ENCODE data around the gene ACADL. TPM values are rescaled to one million over a fixed set of nuclear protein-coding genes. Genes with fewer than 3 reads are reported as not detected.
A peak's percentile ranks its signal among the peaks of the same experiment; 100 is the strongest.

Gene ACADL
- total and polyA plus RNA-seq, 3 experiments from 2014 or later = not detected

DNA sequence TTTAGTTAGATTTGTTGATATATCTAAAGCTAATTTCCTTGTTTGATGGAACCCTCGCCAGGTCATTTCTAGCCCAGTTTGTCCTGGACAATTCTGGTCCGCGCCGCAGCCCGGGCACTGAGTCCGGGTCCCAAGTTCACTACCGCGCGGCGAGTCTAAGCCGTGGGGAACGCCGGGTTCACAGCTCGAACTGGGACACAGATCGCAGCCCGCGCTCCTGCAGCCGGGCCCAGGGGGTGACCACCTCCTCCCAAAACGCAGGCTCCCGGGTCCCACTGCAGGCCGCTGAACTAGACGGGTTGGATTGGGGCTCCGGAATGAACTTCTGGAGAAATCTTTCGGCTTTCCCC lies 681 bp downstream of the ACADL start:
- no peak for DNase-seq
- Histone ChIP-seq H3K27ac (ENCODE audit: low read depth, low read length) (no peak overlapping the region), H3K36me3 (ENCODE audit: insufficient read depth, low read length) (no peaks in the 10 kb centered on the region), H3K4me3 (ENCODE audit: low read length) (no peak overlapping the region), H3K4me1 (ENCODE audit: insufficient read depth, low read length) (no peaks in the 10 kb centered on the region), H3K27me3 (ENCODE audit: insufficient read depth, low read length, poor library complexity, severe bottlenecking) (peaks cover 8% of the 10 kb centered on the region), H3K9me3 (ENCODE audit: low read length) (no peaks in the 10 kb centered on the region)
- H3K4me3 Mint-ChIP-seq = peak overlapping the region in 1 of 7 donors; percentile 40
- peaks cover 6 to 10% (median 7%) of the 10 kb centered on the region in 3 donors for H3K4me1 Mint-ChIP-seq
- ChIA-PET CTCF (no interaction called here), POLR2A (no interaction called here)
- peaks cover 0 to 3% (median 0%) of the 10 kb centered on the region in 3 donors for H3K36me3 Mint-ChIP-seq
- H3K27ac Mint-ChIP-seq = peak overlapping the region in 1 of 8 donors; percentile 16
- H3K27me3 Mint-ChIP-seq = peaks cover 30 to 77% of the 10 kb centered on the region in 2 donors
- no peaks in the 10 kb centered on the region for H3K9me3 Mint-ChIP-seq

DNA sequence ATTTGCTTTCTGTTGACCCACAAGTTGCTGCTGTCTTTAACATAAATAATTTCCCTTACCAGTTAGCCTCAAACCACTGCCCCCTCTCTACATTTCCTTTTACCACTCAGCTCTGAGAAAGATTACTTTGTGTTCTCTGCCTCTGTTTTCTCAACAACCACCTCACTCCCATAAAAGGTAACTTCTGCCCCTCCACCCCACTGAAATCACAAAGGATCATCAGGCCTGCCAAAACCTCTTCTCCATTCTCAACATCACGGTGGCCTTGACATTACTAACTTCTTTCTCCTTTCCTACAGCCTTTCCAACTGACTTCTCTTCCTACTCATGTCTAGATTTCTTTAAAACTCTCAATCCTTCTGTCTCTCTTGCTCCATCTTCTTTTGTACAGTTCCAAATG lies 10.1 kb downstream of the ACADL start:
- H3K4me3 ChIP-seq (ENCODE audit: low read length) = no peak overlapping the region
- Mint-ChIP-seq H3K4me1 (no peaks in the 10 kb centered on the region), H3K9me3 (no peaks in the 10 kb centered on the region), H3K4me3 (no peak overlapping the region), H3K27ac (no peak overlapping the region), H3K36me3 (no peaks in the 10 kb centered on the region), H3K27me3 (peaks cover 3 to 8% of the 10 kb centered on the region in 2 donors)
- no peak for DNase-seq
- H3K36me3 ChIP-seq (ENCODE audit: insufficient read depth, low read length) = no peaks in the 10 kb centered on the region
- H3K4me1 ChIP-seq (ENCODE audit: insufficient read depth, low read length) = no peaks in the 10 kb centered on the region
- no peaks in the 10 kb centered on the region for H3K27me3 ChIP-seq (ENCODE audit: insufficient read depth, low read length, poor library complexity, severe bottlenecking)
- CTCF ChIA-PET = no interaction called here
- H3K27ac ChIP-seq (ENCODE audit: low read depth, low read length) = no peak overlapping the region
- H3K9me3 ChIP-seq (ENCODE audit: low read length) = no peaks in the 10 kb centered on the region
- POLR2A ChIA-PET = no interaction called here

DNA sequence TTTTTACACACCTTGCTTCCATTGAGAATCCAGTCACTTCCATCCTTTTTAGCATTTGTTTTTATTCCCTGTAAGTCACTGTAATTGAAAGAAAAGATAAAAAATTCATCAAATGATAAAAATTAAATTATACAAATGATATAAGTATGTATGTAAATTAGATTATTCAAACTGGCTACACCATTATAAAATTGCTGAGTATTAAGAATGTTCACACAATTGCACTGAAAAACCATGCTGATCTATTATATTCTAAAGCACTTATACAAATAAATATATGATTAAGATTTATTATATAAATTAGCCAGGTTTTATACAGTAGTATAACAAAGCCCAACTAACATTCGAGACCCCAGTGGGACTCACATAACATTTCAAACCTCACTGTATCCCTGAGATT lies 15.1 kb downstream of the ACADL start:
- ChIA-PET CTCF (interaction anchor here (1.6 kb wide), 1 partner anchor 11 kb away, joined by 5 read pairs; no protein-coding TSS in a partner anchor), POLR2A (no interaction called here)
- no peak for DNase-seq
- Mint-ChIP-seq H3K4me3 (no peak overlapping the region), H3K27me3 (peaks cover 8 to 23% of the 10 kb centered on the region in 2 donors), H3K27ac (no peak overlapping the region), H3K9me3 (no peaks in the 10 kb centered on the region), H3K36me3 (no peaks in the 10 kb centered on the region), H3K4me1 (no peaks in the 10 kb centered on the region)
- Histone ChIP-seq H3K9me3 (ENCODE audit: low read length) (no peaks in the 10 kb centered on the region), H3K4me3 (ENCODE audit: low read length) (no peak overlapping the region), H3K27ac (ENCODE audit: low read depth, low read length) (no peak overlapping the region), H3K4me1 (ENCODE audit: insufficient read depth, low read length) (no peaks in the 10 kb centered on the region), H3K27me3 (ENCODE audit: insufficient read depth, low read length, poor library complexity, severe bottlenecking) (no peaks in the 10 kb centered on the region), H3K36me3 (ENCODE audit: insufficient read depth, low read length) (no peaks in the 10 kb centered on the region)

DNA sequence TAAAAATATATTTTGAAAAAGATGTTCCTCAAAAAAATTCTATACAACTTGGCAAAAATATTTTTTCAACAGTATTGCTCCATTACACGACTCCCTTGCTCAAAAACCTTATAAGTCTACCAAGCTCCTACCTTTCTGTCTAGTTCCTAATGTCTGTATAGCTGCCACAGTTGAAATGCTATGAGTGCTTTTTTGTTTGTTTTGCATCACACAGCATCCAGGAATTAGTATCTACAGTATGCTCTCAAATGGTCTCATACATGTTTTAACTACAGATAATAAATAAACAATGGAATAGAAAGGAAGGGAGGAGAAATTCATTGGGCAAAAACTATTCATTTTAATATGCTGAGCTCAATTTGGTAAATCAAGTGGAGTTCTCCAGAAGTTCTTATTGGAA lies 17.3 kb downstream of the ACADL start:
- no peak overlapping the region for H3K27ac Mint-ChIP-seq
- DNase-seq = no peak
- no peak overlapping the region for H3K4me3 Mint-ChIP-seq
- Histone ChIP-seq H3K4me3 (ENCODE audit: low read length) (no peak overlapping the region), H3K27me3 (ENCODE audit: insufficient read depth, low read length, poor library complexity, severe bottlenecking) (no peaks in the 10 kb centered on the region), H3K27ac (ENCODE audit: low read depth, low read length) (no peak overlapping the region), H3K9me3 (ENCODE audit: low read length) (no peaks in the 10 kb centered on the region), H3K36me3 (ENCODE audit: insufficient read depth, low read length) (no peaks in the 10 kb centered on the region), H3K4me1 (ENCODE audit: insufficient read depth, low read length) (no peaks in the 10 kb centered on the region)
- peaks cover 8 to 25% of the 10 kb centered on the region in 2 donors for H3K27me3 Mint-ChIP-seq
- ChIA-PET CTCF (no interaction called here), POLR2A (no interaction called here)
- H3K36me3 Mint-ChIP-seq = no peaks in the 10 kb centered on the region
- no peaks in the 10 kb centered on the region for H3K9me3 Mint-ChIP-seq
- no peaks in the 10 kb centered on the region for H3K4me1 Mint-ChIP-seq

DNA sequence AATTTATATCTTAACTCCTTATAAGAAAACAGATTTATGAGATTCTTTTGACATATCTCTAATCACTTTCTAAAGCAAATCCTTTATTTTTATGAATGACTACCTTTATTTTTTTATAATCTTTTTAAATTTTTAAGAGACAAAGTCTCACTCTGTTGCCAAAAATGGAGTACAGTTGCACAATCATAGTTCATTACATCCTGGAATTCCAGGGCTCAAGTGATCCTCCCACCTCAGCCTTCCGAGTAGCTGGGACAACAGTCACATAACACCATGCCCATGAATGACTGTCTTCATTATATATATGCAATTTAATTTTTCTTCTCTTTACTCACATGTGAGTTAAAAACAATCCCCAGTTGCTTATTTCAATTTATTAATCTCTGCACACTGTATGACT lies 21.7 kb downstream of the ACADL start:
- no peak overlapping the region for H3K4me3 Mint-ChIP-seq
- Histone ChIP-seq H3K4me3 (ENCODE audit: low read length) (no peak overlapping the region), H3K27me3 (ENCODE audit: insufficient read depth, low read length, poor library complexity, severe bottlenecking) (no peaks in the 10 kb centered on the region), H3K36me3 (ENCODE audit: insufficient read depth, low read length) (no peaks in the 10 kb centered on the region), H3K9me3 (ENCODE audit: low read length) (no peaks in the 10 kb centered on the region), H3K4me1 (ENCODE audit: insufficient read depth, low read length) (no peaks in the 10 kb centered on the region), H3K27ac (ENCODE audit: low read depth, low read length) (no peak overlapping the region)
- H3K9me3 Mint-ChIP-seq = no peaks in the 10 kb centered on the region
- CTCF ChIA-PET = no interaction called here
- peaks cover 8 to 28% of the 10 kb centered on the region in 2 donors for H3K27me3 Mint-ChIP-seq
- H3K27ac Mint-ChIP-seq = peak overlapping the region in 1 of 8 donors; percentile 42
- DNase-seq = no peak
- H3K4me1 Mint-ChIP-seq = no peaks in the 10 kb centered on the region
- POLR2A ChIA-PET = no interaction called here
- H3K36me3 Mint-ChIP-seq = no peaks in the 10 kb centered on the region

DNA sequence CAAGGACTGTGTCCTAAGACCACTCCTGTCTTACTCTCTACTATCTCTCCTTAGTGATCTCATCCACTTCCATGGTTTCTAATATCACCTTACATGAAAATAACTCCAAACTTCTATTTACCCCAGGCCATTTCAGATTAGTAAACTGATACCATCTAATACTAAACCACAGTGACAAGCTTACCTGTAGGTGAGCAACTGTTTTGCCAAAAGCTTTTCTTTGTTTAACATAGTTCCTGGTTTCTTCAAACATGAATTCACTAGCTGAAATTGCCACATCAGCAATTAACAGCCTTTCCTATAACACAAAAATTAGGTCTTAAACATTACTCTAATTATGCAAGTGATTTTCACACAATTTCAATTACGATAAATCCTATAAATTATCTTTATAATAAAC lies 22.1 kb downstream of the ACADL start:
- H3K36me3 Mint-ChIP-seq = no peaks in the 10 kb centered on the region
- H3K27ac Mint-ChIP-seq = no peak overlapping the region
- H3K9me3 Mint-ChIP-seq = no peaks in the 10 kb centered on the region
- H3K4me3 ChIP-seq (ENCODE audit: low read length) = no peak overlapping the region
- H3K27me3 Mint-ChIP-seq = peaks cover 8 to 28% of the 10 kb centered on the region in 2 donors
- no peak overlapping the region for H3K4me3 Mint-ChIP-seq
- ChIA-PET CTCF (no interaction called here), POLR2A (no interaction called here)
- no peak for DNase-seq
- H3K27me3 ChIP-seq (ENCODE audit: insufficient read depth, low read length, poor library complexity, severe bottlenecking) = no peaks in the 10 kb centered on the region
- no peaks in the 10 kb centered on the region for H3K36me3 ChIP-seq (ENCODE audit: insufficient read depth, low read length)
- H3K27ac ChIP-seq (ENCODE audit: low read depth, low read length) = no peak overlapping the region
- no peaks in the 10 kb centered on the region for H3K9me3 ChIP-seq (ENCODE audit: low read length)
- no peaks in the 10 kb centered on the region for H3K4me1 Mint-ChIP-seq
- H3K4me1 ChIP-seq (ENCODE audit: insufficient read depth, low read length) = no peaks in the 10 kb centered on the region

DNA sequence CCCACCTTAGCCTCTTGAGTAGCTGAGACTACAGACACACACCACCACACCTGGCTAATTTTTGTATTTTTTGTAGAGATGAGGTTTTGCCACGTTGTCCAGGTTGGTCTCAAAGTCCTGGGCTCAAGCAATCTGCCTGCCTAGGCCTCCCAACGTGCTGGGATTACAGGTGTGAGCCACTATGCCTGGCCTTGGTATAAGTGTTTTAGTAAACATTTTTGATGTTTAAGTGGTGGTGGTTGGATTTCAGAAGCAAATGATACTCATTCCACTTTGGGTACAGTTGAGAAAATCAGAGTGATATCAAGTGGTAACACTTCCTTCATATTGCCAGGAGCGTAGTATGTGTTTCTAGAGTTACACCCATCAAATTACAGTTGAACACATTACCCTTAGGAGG lies 25.4 kb downstream of the ACADL start:
- H3K27me3 Mint-ChIP-seq = peaks cover 5 to 17% of the 10 kb centered on the region in 2 donors
- H3K27ac Mint-ChIP-seq = no peak overlapping the region
- no peak for DNase-seq
- H3K9me3 ChIP-seq (ENCODE audit: low read length) = no peaks in the 10 kb centered on the region
- no peaks in the 10 kb centered on the region for H3K27me3 ChIP-seq (ENCODE audit: insufficient read depth, low read length, poor library complexity, severe bottlenecking)
- no peaks in the 10 kb centered on the region for H3K4me1 Mint-ChIP-seq
- no peak overlapping the region for H3K27ac ChIP-seq (ENCODE audit: low read depth, low read length)
- no peak overlapping the region for H3K4me3 ChIP-seq (ENCODE audit: low read length)
- H3K36me3 ChIP-seq (ENCODE audit: insufficient read depth, low read length) = no peaks in the 10 kb centered on the region
- H3K4me3 Mint-ChIP-seq = no peak overlapping the region
- ChIA-PET POLR2A (no interaction called here), CTCF (interaction anchor here (1.3 kb wide), 2 partner anchors 10 to 237 kb away, joined by 5 read pairs; no protein-coding TSS in a partner anchor)
- H3K4me1 ChIP-seq (ENCODE audit: insufficient read depth, low read length) = no peaks in the 10 kb centered on the region
- H3K9me3 Mint-ChIP-seq = no peaks in the 10 kb centered on the region
- no peaks in the 10 kb centered on the region for H3K36me3 Mint-ChIP-seq

DNA sequence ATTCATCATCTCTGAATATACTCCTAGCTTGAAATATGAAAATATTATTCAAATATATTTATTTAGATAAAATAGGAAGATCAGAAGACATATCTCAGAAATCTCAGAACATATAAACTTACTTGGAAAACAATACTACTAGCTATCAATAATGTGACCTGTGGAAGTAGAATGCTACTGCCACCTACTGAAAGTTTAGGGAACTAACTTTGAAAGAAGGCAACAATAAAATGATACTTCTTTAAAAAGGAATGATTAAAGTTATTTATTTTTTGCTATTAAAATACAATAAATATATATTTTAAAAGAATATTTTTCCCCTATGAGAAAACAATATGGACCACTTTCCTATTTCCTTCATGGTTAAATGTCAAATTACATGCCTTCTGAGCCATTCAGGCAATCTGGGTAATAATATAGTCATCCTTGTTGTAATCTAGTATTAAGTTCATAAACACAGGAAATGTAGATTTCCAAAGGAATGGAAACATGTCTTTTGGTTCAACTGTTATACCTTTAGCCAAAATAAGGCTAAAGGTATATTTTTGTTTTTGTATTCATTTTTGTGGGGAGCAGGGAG lies 26.0 kb downstream of the ACADL start:
- H3K36me3 Mint-ChIP-seq = no peaks in the 10 kb centered on the region
- CTCF ChIA-PET = interaction anchor here (0.7 to 2.1 kb wide), 9 partner anchors 11 to 238 kb away, joined by 3 to 20 read pairs (median 3); no protein-coding TSS in a partner anchor
- Histone ChIP-seq H3K27ac (ENCODE audit: low read depth, low read length) (no peak overlapping the region), H3K27me3 (ENCODE audit: insufficient read depth, low read length, poor library complexity, severe bottlenecking) (no peaks in the 10 kb centered on the region), H3K4me1 (ENCODE audit: insufficient read depth, low read length) (no peaks in the 10 kb centered on the region), H3K4me3 (ENCODE audit: low read length) (no peak overlapping the region), H3K9me3 (ENCODE audit: low read length) (no peaks in the 10 kb centered on the region), H3K36me3 (ENCODE audit: insufficient read depth, low read length) (no peaks in the 10 kb centered on the region)
- H3K27me3 Mint-ChIP-seq = peaks cover 5 to 17% of the 10 kb centered on the region in 2 donors
- no peaks in the 10 kb centered on the region for H3K9me3 Mint-ChIP-seq
- DNase-seq = peak in 2 of 5 donors; percentile 21 to 24
- POLR2A ChIA-PET = no interaction called here
- no peak overlapping the region for H3K27ac Mint-ChIP-seq
- no peak overlapping the region for H3K4me3 Mint-ChIP-seq
- no peaks in the 10 kb centered on the region for H3K4me1 Mint-ChIP-seq

Data from CD8-positive, alpha-beta memory T cell (primary cell).